Loucy (cell line): Measurements from ENCODE around the gene TBC1D7.

Experiments used
- H2AFZ ChIP-seq: fragments of 200-600 bp; sonication (generic); 2 replicates; pipeline ENCODE4 v1.6.0; 2016; ENCODE audit warnings: antibody characterized with exemption, mild to moderate bottlenecking, low read length, moderate library complexity
- H3F3A ChIP-seq: fragments of 200-600 bp; 2 replicates; pipeline ENCODE4 v1.6.0; 2016; ENCODE audit warnings: antibody characterized with exemption, low read depth, mild to moderate bottlenecking
- H3K27me3 ChIP-seq: fragments of 200-600 bp; sonication (generic); 2 replicates; pipeline ENCODE4 v1.6.1; 2014; ENCODE audit warnings: low read length, mild to moderate bottlenecking; ENCODE audit not compliant: insufficient read depth, poor library complexity, severe bottlenecking
- H3K36me3 ChIP-seq: fragments of 200-600 bp; sonication (generic); 2 replicates; pipeline ENCODE4 v1.6.1; 2016; ENCODE audit warnings: low read length; ENCODE audit not compliant: insufficient read depth
- H3K4me1 ChIP-seq: fragments of 200-600 bp; sonication (generic); 2 replicates; pipeline ENCODE4 v1.5.1; 2014; ENCODE audit warnings: low read length, mild to moderate bottlenecking; ENCODE audit not compliant: insufficient read depth, poor library complexity, severe bottlenecking
- H3K4me2 ChIP-seq: fragments of 200-600 bp; sonication (generic); 2 replicates; pipeline ENCODE4 v1.6.0; 2014; ENCODE audit warnings: antibody characterized with exemption, low read length, low read depth, mild to moderate bottlenecking; ENCODE audit not compliant: poor library complexity, severe bottlenecking
- H3K4me3 ChIP-seq: fragments of 200-600 bp; sonication (generic); 2 replicates; pipeline ENCODE4 v1.5.1; 2014; ENCODE audit warnings: low read length, mild to moderate bottlenecking, mixed read lengths; ENCODE audit not compliant: poor library complexity, severe bottlenecking
- H3K79me2 ChIP-seq: fragments of 200-600 bp; sonication (generic); 2 replicates; pipeline ENCODE4 v1.6.1; 2014; ENCODE audit warnings: low read length; ENCODE audit not compliant: insufficient read depth
- H3K9ac ChIP-seq: fragments of 200-600 bp; sonication (generic); 2 replicates; pipeline ENCODE4 v1.6.0; 2014; ENCODE audit warnings: mild to moderate bottlenecking, low read depth, low read length, moderate library complexity; ENCODE audit not compliant: poor library complexity, severe bottlenecking
- H3K9me2 ChIP-seq: fragments of 200-600 bp; sonication (generic); replicated peaks from 2 replicates; pipeline ENCODE4 v1.6.1; 2016; ENCODE audit warnings: low read depth, low read length, mixed read lengths
- H3K9me3 ChIP-seq: fragments of 200-600 bp; sonication (generic); 2 replicates; pipeline ENCODE4 v1.6.1; 2014; ENCODE audit warnings: mild to moderate bottlenecking, antibody characterized with exemption, low read length, low read depth; ENCODE audit not compliant: insufficient read depth
- H4K20me1 ChIP-seq: fragments of 200-600 bp; sonication (generic); 2 replicates; pipeline ENCODE4 v1.6.0; 2014; ENCODE audit warnings: antibody characterized with exemption, low read length, mild to moderate bottlenecking; ENCODE audit not compliant: insufficient read depth, poor library complexity, severe bottlenecking
- EZH2phosphoT487 ChIP-seq: fragments of 200-600 bp; IDR thresholded peaks from 2 replicates; pipeline ENCODE4 v1.6.1; 2018; ENCODE audit warnings: antibody characterized with exemption, mild to moderate bottlenecking, moderate library complexity, borderline replicate concordance
- TF ChIP-seq, protein P1 (sequence below): fragments of 200-600 bp; sonication (generic); conservative IDR thresholded peaks from 2 replicates; pipeline ENCODE4 v1.5.1; 2014; ENCODE audit warnings: mild to moderate bottlenecking, antibody characterized with exemption, low read length

Gene TBC1D7

DNA sequence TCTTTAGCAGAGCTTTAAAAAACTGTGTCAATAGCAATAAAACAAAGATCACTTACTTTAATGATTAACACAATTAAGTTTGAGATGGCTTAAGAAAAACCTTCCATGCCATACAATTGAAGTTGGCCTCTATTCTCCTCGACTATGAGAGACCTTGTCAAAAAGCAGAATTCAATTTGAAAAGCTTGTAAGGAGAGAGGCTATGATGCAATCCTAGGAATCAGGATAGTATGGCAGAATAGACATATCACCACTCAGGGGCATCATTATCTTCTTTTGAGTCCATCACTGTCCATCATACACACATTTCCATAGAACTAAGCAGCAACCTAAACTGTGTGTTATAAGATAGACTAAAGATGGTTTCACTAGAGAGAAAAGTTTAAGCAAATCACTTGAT is 17.2 kb downstream of the TBC1D7 start:
- H3K9me3 ChIP-seq = no peaks in the 10 kb centered on the region
- no peaks in the 10 kb centered on the region for H3K9me2 ChIP-seq
- no peaks in the 10 kb centered on the region for H3K79me2 ChIP-seq
- no peaks in the 10 kb centered on the region for H4K20me1 ChIP-seq
- no peak overlapping the region for H3K4me3 ChIP-seq
- H3F3A ChIP-seq = no peaks in the 10 kb centered on the region
- no peaks in the 10 kb centered on the region for H3K4me1 ChIP-seq
- H2AFZ ChIP-seq = no peak overlapping the region
- peaks cover 59% of the 10 kb centered on the region; the same call in 1 of the 2 replicates for H3K36me3 ChIP-seq
- H3K27me3 ChIP-seq = no peaks in the 10 kb centered on the region
- TF ChIP-seq, protein P1, sequence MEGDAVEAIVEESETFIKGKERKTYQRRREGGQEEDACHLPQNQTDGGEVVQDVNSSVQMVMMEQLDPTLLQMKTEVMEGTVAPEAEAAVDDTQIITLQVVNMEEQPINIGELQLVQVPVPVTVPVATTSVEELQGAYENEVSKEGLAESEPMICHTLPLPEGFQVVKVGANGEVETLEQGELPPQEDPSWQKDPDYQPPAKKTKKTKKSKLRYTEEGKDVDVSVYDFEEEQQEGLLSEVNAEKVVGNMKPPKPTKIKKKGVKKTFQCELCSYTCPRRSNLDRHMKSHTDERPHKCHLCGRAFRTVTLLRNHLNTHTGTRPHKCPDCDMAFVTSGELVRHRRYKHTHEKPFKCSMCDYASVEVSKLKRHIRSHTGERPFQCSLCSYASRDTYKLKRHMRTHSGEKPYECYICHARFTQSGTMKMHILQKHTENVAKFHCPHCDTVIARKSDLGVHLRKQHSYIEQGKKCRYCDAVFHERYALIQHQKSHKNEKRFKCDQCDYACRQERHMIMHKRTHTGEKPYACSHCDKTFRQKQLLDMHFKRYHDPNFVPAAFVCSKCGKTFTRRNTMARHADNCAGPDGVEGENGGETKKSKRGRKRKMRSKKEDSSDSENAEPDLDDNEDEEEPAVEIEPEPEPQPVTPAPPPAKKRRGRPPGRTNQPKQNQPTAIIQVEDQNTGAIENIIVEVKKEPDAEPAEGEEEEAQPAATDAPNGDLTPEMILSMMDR = no peak
- TF ChIP-seq EZH2phosphoT487 = no peak
- no peak overlapping the region for H3K9ac ChIP-seq
- H3K4me2 ChIP-seq = no peak overlapping the region

DNA sequence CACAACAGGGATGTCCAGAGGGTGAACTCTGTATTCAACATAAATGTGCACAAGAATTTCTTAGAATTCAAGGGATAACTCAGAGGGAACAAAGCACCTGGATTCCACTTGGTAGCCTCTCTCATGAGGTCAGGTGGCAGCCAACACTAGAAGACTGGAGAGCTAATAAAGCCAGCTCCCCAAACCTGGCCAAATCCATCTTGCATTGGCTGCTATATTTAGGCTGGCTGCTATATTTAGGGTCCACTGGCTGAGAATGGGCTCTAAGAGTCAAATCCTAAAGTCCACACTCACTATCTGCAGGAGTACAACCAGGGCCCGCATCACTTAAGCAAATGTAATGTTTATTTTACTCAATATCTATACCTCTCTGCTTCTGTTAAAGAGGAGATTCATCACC is 20.0 kb downstream of the TBC1D7 start:
- Histone ChIP-seq H3K36me3 (peaks cover 68% of the 10 kb centered on the region; the same call in 1 of the 2 replicates), H4K20me1 (no peaks in the 10 kb centered on the region), H3F3A (no peaks in the 10 kb centered on the region), H3K9me2 (no peaks in the 10 kb centered on the region), H3K79me2 (no peaks in the 10 kb centered on the region), H3K27me3 (no peaks in the 10 kb centered on the region), H3K9me3 (no peaks in the 10 kb centered on the region), H3K4me1 (no peaks in the 10 kb centered on the region), H2AFZ (no peak overlapping the region), H3K9ac (no peak overlapping the region), H3K4me3 (no peak overlapping the region), H3K4me2 (no peak overlapping the region)
- TF ChIP-seq, protein P1 = no peak
- TF ChIP-seq EZH2phosphoT487 = no peak

DNA sequence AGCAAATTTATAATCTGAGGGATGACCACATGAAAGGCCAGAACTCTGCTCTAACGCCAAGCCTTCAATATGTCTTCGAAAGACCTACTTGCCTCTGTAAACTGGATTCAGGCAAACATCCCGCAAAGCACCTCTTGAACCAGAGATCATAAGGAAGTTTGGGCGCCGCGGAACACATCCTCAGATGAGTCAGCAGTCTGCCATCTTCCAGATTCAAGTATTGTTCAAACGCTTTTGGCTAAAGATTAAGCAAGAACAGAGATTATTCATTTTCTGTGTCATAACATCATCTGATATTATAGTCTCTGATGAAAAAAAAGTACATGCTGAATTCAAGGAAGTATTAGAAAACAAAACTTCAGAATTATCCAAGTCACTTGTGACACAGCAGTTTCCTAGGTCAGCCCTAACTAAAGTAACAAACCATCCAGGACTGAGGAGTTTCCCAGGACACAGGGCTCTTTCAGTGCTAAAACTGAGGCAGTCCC is 20.8 kb downstream of the TBC1D7 start:
- H3K9me3 ChIP-seq = no peaks in the 10 kb centered on the region
- H3K4me3 ChIP-seq = no peak overlapping the region
- no peaks in the 10 kb centered on the region for H4K20me1 ChIP-seq
- no peaks in the 10 kb centered on the region for H3K79me2 ChIP-seq
- H3K4me1 ChIP-seq = no peaks in the 10 kb centered on the region
- TF ChIP-seq, protein P1 = no peak
- TF ChIP-seq EZH2phosphoT487 = no peak
- no peak overlapping the region for H3K4me2 ChIP-seq
- H2AFZ ChIP-seq = no peak overlapping the region
- H3K9me2 ChIP-seq = no peaks in the 10 kb centered on the region
- peaks cover 71% of the 10 kb centered on the region; the same call in 1 of the 2 replicates for H3K36me3 ChIP-seq
- no peak overlapping the region for H3K9ac ChIP-seq
- H3F3A ChIP-seq = no peaks in the 10 kb centered on the region
- H3K27me3 ChIP-seq = no peaks in the 10 kb centered on the region
